ENCODE results near the gene SEMA4C. TPM values are rescaled to one million over a fixed set of nuclear protein-coding genes. Genes with fewer than 3 reads are reported as not detected.

Gene SEMA4C
- total RNA-seq, 1 donor from 2014 or later, result 24.3 TPM

DNA sequence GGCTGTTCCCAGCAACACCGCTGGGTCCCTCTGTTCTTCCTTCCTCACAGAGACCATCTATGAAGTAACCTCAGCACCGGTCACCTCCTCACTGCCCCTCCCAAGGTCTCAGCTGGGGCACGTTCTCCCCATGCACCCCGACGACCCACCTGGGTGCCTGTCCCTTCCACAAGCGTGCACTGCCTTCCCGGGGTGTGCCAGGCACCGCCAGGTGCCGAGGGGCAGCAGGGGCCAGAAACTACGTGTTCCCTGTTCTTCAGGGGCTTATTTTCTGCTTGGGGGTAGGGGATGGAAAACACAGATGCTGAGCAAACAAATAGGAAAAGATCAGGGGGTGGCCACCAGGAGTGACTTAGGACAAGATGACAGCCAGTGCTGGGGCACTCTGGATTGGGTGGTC lies 30.4 kb upstream of the SEMA4C start:
- TF ChIP-seq, protein P1, sequence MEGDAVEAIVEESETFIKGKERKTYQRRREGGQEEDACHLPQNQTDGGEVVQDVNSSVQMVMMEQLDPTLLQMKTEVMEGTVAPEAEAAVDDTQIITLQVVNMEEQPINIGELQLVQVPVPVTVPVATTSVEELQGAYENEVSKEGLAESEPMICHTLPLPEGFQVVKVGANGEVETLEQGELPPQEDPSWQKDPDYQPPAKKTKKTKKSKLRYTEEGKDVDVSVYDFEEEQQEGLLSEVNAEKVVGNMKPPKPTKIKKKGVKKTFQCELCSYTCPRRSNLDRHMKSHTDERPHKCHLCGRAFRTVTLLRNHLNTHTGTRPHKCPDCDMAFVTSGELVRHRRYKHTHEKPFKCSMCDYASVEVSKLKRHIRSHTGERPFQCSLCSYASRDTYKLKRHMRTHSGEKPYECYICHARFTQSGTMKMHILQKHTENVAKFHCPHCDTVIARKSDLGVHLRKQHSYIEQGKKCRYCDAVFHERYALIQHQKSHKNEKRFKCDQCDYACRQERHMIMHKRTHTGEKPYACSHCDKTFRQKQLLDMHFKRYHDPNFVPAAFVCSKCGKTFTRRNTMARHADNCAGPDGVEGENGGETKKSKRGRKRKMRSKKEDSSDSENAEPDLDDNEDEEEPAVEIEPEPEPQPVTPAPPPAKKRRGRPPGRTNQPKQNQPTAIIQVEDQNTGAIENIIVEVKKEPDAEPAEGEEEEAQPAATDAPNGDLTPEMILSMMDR (IDR thresholded peaks at IDR 0.05), result no peak

GRCh38 chr2:96899413-96899741 lies 29.5 kb upstream of the SEMA4C start:
- Histone ChIP-seq H3K27ac (no peak overlapping the region), H3K9me3 (no peaks in the 10 kb centered on the region), H3K4me3 (no peak overlapping the region), H3K27me3 (ENCODE audit: low read depth) (no peaks in the 10 kb centered on the region), H3K36me3 (no peaks in the 10 kb centered on the region), H3K4me1 (peaks cover 23% of the 10 kb centered on the region)
- TF ChIP-seq, protein P1 (IDR thresholded peaks at IDR 0.05), result no peak
- intact Hi-C loops (cut with DNase I), result no loop called here
- ATAC-seq (no peak), DNase-seq (no peak)

More for the DNA sequence above, 30.4 kb upstream of the SEMA4C start:
- ATAC-seq (no peak), DNase-seq (no peak)
- H3K36me3 ChIP-seq, result no peaks in the 10 kb centered on the region
- H3K27ac ChIP-seq, result no peak overlapping the region
- no peak overlapping the region for H3K4me3 ChIP-seq
- H3K27me3 ChIP-seq (ENCODE audit: low read depth), result no peaks in the 10 kb centered on the region
- H3K9me3 ChIP-seq, result no peaks in the 10 kb centered on the region
- intact Hi-C loops (cut with DNase I), result no loop called here
- peaks cover 23% of the 10 kb centered on the region for H3K4me1 ChIP-seq

DNA sequence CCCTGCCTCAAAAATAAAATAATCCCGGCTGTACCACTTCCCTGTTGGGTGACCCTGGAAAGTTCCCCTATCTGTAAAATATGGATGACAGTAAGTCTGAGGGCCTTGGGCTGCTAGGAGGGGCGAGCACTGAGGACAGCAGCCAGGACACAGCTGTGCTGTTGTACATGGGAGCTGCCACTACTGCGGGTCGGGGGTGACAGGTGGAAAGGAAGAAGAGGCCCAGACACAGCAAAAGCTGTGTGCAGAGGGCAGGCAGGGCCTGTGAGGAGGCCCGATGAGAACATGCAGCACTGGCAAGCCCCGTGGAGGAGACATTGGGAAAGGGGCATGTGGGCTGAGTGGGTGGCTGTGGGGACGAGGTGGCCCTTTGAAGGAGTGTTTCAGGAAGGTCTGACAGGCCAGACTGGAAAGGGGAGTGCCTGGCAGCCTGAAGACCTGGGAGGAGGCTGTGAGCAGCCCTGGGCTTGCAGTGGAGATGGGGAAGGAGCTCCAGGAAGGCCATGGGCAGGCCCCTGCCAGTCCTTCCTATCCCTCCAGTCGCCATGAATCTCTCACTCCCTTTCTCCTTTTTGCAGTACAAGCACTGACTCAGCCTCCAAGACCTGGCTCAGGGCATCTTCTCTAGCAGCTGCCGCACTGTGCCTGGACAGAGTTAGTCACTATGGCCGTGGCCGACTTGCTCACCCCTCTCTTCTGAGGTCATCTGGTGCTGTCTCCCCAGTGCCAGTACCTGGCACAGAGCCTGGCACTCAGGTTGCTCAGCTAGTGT lies 28.9 kb upstream of the SEMA4C start:
- Histone ChIP-seq H3K27ac (no peak overlapping the region), H3K4me1 (peaks cover 23% of the 10 kb centered on the region), H3K4me3 (no peak overlapping the region), H3K27me3 (ENCODE audit: low read depth) (no peaks in the 10 kb centered on the region), H3K9me3 (no peaks in the 10 kb centered on the region), H3K36me3 (no peaks in the 10 kb centered on the region)
- TF ChIP-seq, protein P1 (IDR thresholded peaks at IDR 0.05), result no peak
- ATAC-seq (no peak), DNase-seq (no peak)
- intact Hi-C loops (cut with DNase I), result no loop called here

DNA sequence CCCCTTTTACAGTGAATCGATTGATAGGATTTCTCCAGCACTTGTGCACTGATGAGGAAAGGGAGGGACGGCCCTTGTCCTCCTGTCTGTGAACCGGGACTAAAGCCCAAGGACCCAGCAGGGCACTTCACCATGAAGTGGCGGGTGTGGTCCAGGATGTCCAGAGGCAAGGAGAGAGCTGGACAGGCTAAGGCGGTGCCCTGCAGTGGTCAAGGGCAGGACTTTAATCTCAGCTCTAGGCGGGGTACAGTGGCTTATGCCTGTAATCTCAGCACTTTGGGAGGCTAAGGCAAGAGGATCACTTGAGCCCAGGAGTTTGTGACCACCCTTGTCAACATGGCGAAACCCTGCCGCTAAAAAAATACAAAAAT lies 28.2 kb upstream of the SEMA4C start:
- peak; percentile 71 for DNase-seq
- peaks cover 23% of the 10 kb centered on the region for H3K4me1 ChIP-seq
- no peak overlapping the region for H3K27ac ChIP-seq
- intact Hi-C loops (cut with DNase I), result no loop called here
- no peaks in the 10 kb centered on the region for H3K27me3 ChIP-seq (ENCODE audit: low read depth)
- ATAC-seq, result peak; percentile 56 to 65
- TF ChIP-seq, protein P1 (IDR thresholded peaks at IDR 0.05), result no peak
- no peaks in the 10 kb centered on the region for H3K36me3 ChIP-seq
- no peaks in the 10 kb centered on the region for H3K9me3 ChIP-seq
- no peak overlapping the region for H3K4me3 ChIP-seq

- intact Hi-C loops (cut with DNase I), result no loop called here
- H3K4me1 ChIP-seq, result peaks cover 23% of the 10 kb centered on the region
- H3K27ac ChIP-seq, result no peak overlapping the region
- H3K36me3 ChIP-seq, result no peaks in the 10 kb centered on the region
- ATAC-seq (peak in 1 of 2 donors; percentile 20), DNase-seq (no peak)
- H3K27me3 ChIP-seq (ENCODE audit: low read depth), result no peaks in the 10 kb centered on the region
- TF ChIP-seq, protein P1 (IDR thresholded peaks at IDR 0.05), result no peak
- no peak overlapping the region for H3K4me3 ChIP-seq
- H3K9me3 ChIP-seq, result no peaks in the 10 kb centered on the region
Observed at GRCh38 chr2:96897491-96898134, 27.7 kb upstream of the SEMA4C start.
